DMS 273 treated with DMSO at 0.1 percent for 48 hours (cell line): Measurements from ENCODE around the gene ASAP2.
"Not testable (repeated sequence)": the region's sequence is repeated elsewhere in the genome, so short reads cannot be mapped to it uniquely, and the experiment has no call there.

ENCODE experiments used
- DNase-seq: peaks from one replicate; lab custom pipeline; 2025; lab: John Stamatoyannopoulos, UW

ASAP2 gene

DNA sequence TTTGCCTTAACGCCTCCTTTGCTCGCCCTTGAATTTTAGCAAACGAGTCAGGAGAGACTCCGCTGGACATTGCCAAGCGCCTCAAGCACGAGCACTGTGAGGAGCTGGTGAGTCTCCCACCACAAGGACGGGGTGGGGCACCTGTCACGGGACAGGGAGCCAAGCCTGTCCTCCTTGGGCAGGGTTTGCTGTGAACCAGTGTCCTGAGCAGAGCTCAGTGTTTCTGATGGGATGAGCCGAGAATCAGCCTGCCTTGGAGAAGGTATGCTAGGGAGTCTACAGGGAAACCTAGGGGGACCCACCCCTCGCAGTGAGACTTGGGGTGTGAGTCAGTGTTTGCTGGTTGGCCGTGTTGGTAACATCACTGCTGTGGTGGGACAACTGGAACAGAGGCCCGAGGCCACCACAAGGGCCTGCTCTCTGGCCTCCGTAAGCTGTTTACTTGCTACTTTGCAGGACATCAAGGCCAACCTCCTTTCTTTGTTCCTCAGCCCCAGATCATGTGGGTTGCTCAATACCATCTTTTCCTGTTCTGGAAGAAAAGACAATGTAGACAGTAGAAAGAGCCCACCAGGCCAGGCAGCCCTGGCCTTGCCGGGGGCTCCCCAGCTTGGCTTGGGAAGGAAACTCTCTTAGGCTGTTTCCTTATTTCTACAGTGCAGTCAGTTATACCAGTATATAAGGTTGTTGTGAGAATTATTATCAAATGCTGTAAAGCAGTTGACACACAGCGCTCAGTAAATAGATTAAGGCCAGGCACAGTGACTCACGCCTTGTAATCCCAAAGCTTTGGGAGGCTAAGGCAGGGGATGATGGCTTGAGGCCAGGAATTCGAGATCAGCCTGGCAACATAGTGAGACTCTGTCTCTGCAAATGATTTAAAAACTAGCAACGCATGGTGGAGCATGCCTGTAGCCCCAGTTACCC lies 174.4 kb downstream of the ASAP2 start:
- no peak for DNase-seq

DNA sequence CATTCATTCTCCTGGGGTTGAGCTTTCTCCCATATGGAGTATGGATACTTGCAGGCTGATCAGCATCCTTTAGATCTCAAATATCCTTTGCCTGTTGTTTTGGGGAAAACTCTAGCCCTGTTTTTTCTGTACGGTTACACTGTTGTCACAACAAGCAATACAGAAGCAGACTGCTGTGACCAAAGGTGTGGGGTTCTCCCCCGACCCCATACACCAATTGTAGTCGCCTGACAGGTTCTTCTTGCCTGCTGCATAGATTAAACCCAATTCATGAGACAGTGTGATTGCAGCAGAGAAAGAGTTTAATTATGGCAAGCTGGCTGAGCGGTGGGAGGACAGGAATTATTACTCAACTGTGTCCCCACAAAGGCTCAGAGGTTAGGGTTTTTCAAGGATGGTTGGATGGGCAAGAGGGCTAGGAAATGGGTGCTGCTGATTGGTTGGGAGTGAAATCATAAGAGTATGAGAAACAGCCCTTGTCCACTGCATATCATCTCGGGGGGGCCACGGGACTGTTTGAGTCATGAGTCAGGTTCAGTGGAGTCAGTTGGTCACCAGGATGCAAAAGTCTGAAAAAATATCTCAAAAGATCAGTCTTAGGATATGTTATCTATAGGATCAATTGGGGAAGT lies 176.1 kb downstream of the ASAP2 start:
- no peak for DNase-seq

DNA sequence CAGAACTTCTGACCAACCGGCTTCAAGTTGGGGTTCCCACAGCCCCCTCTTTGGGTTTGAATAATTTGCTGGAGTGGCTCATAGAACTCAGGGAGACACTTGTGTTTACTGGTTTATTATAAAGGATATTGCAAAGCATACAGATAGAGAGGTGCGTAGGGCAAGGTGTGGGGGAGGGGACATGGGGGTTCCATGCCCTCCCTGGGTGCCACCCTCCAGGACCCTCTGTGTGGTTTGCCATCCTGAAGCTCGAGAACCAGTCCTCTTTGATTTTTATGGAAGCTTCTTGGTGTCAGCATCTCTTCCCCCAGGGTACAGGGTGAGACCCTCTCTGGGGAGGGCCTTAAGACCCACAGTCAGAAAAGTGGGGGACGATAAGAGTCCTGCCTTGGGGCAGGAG lies 177.9 kb downstream of the ASAP2 start:
- DNase-seq = no peak

DNA sequence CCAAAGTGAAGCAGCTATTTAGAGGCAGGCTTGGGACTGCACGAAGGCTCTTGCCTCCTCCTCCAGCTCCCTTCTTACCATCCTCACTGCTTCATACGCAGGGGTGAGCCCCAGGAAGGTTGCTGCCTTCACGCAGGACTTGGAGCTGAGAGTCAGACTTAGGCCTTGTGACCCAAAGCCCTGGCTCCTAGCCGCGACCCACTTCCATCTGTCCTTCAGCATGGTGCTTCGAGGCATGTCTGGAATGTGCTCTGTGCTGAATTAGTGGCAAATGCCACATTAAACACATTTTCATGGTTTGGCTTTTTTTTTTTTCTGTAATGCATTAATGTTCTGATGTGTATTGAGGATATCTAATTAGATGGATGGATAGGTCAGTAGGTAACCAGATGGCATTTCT lies 179.2 kb downstream of the ASAP2 start:
- DNase-seq = no peak

DNA sequence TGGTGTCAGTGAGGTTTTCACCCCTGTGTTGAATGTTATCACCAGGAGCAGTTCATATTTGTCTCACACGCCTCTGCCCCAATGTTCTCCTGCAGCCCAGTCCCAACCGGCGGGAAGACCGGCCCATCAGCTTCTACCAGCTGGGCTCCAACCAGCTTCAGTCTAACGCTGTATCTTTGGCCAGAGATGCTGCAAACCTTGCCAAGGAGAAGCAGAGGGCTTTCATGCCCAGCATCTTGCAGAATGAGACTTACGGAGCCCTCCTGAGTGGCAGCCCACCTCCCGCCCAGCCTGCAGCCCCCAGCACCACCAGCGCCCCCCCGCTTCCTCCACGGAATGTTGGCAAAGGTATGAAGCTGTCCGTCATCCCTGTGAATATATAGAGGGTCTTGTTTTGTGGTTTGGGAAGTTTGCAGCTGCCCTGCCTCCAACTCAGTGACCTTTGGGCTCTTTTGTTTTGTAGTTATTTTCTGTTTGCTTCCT lies 181.6 kb downstream of the ASAP2 start:
- no peak for DNase-seq

DNA sequence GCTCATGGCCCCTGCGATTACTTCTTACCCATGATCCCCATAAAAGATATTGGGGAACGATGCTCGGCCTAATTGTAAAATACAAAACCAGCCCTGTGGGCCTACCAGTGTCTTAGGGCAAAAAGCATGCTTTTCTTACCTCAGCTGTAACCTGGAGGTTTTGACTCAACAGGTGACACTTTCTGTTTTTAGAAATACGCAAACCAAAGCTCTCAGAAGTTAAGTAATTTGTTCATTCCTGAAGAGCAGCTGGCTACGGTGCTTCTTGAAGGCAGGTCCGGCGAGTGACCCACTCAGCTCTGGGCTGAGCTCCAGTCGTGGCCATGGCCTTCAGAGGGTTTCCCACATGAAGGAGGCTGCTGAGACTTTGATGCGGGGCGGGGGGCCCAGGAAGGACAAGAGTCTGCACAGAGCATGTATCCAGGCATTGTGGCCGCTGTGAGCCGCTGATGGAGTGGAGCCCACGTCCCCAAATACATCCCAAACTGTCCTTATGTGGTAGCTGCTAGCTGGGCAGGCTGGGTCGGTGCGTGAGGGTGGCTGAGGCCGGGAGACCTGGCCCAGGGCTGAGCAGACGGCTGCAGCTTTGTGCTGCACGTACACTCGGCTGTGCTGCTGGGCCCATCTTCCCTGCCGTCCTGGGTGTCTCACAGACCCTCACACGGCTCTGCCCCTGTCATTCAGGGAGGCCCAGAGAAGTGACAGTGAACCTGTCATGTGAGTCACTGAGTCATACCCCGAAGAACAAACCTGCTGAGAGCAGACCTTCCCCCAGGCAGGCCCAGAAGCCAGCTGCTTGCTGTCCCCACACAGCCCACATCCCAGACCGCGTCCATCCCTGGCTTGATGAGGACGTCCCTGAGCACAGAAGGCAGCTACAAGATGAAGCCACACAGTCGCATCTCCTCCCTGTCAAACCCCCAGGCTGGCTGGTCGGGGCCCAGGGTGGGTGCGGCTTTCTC lies 182.6 kb downstream of the ASAP2 start:
- no peak for DNase-seq

DNA sequence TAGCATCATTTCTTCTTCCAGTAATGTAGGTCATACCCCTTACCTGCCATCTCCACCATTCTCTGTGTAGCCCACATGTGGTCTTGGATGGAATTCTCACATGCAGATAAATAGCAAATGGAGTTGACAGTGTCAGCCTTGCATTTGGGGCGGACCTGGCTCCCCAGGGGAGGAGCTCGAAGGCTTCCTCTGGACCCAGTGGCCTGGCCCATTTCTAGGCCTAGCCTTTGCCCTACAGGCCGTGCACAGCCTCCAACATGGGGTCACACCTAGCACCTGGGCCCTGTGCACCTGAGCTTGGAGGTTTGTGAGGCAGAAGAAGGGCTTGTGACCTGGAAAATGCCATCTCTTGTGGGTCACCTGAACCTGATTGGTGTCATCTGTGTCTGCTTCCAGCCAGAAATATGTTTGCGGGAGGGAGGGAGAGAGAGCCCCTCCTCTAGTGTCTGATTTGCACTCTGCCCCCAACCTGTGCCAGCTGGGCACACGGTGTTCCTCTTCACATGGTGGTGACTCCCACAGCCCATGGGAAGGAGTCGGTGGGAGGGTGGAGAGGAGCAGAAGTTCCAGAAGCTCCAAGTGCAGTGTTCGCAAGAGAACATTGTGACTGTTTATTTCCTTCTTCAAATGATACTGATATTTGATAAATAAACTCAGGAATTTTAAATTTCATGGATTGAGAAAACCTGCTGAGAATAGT lies 183.7 kb downstream of the ASAP2 start:
- no peak for DNase-seq

DNA sequence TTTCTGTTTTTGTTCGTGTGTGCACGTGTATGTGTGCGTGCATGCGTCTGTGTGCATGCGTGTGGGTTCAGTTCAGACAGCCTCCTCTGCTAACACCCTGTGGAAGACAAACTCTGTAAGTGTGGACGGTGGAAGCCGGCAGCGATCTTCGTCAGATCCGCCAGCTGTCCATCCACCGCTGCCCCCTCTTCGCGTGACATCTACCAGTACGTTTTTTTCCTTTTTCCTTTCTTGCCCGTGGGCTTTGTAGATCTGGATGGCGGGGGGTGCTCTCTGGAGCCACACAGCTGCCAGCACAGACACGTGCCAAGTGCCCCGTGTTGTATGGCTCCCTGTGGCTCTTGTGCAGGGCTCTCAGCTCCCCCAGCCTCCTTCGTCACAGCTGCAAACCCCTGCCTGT lies 184.4 kb downstream of the ASAP2 start:
- no peak for DNase-seq

DNA sequence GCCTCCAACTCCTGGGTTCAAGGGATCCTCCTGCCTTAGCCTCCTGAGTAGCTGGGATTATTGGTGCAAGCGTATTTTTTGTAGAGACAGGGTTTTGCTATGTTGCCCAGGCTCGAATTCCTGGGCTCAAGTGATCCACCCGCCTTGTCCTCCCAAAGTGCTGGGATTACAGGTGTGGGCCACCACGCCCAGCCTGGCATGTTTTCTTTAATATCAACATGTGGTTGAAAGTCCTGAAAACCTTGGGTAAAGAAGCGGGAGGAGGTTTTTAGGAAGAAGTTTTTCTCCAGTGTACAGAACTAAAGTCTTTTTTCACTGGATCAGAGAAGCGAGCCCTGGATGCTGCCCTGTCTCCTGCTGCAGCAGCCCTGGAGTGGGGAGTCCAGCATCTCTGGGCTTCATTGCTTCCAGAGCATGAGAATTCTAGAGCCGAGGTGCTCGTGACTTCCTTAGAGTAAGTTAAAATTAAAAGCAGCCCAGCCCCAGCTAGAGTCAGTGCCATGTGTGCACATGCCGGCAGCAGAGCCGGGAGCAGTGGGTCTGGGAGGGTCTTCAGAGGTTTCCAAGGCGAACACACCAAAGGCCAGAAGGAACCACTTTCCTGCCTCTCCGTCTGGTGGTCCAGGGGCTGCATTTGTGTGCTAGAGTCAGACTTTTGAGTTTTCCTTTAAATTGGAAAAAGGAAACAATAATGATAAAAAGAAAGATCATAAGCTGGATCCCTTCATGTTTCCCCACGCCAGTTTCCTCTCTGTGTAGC lies 185.5 kb downstream of the ASAP2 start:
- no peak for DNase-seq

DNA sequence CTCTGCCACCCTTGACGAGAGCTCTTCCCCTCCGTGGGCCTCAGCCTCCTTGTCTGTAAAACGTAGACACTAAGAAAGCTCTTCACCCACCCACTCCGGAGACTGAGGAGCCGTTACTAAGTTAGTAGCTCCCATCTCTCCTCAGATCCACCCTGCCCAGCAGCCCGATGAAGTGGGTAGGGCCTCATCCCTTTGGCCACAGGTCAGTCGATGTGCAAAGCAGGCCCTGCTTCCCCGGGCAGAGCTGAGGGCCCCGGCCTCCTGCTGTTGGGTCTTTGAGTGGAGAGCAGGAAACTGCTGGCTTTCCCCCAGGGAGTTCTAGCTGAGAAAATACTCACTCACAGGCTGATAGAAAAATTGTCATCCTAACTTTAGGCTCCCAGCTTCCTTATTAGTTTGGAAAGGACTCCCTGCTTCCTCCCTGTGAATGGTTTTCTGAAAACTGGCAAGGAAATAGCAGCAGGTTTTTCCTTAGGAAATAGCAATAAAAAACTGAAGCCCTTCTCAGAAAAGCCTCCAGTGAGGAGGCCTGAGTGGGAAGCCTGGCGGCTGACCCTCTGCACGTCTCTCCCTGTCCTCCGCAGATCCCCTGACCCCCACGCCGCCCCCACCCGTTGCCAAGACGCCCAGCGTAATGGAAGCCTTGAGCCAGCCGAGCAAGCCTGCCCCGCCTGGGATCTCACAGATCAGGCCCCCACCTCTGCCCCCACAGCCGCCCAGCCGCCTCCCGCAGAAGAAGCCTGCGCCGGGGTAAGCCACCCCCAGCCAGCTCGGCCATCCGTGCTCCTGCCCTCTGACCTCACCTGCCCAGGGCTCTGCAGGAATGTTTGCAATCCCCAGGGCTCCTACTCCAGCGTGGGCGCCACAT lies 186.5 kb downstream of the ASAP2 start:
- no peak for DNase-seq

DNA sequence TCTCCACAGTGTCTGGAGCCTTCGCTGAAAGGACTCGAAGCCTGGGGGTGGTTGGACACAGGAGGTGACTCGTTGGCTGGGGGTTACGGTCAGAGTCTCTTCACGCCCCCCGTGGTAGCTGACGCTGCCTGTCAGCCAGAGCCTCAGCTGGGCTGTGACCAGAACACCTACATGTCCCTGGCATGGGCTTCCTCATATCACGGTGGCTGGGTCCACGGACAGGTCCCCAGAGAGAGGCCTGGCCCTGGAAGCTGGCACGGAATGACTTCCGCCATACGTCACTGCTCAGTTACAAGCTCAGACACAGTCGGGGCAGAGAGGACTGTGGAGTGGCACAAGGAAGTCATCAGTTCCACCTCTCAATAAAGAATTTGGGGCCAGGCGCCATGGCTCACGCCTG lies 188.2 kb downstream of the ASAP2 start:
- no peak for DNase-seq

DNA sequence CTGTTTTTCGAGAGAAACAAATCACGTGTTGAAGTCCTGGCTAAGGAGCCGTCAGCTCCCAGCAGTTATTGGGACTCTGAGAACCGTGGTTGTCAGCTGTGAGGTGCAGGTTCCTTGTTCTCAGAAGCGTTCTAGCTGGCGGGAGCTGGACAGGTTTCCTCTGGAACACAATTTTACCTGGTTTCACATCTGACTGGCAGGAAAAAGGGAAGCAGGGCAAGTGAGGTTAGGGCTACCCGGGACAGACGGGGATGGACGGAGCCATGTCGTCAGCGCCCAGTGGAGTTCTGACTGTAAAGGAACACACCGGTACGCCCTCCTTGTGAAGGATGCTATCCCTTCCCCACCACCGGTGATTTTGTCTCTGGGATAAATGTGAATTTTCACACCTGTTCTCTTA lies 190.6 kb downstream of the ASAP2 start:
- no peak for DNase-seq

DNA sequence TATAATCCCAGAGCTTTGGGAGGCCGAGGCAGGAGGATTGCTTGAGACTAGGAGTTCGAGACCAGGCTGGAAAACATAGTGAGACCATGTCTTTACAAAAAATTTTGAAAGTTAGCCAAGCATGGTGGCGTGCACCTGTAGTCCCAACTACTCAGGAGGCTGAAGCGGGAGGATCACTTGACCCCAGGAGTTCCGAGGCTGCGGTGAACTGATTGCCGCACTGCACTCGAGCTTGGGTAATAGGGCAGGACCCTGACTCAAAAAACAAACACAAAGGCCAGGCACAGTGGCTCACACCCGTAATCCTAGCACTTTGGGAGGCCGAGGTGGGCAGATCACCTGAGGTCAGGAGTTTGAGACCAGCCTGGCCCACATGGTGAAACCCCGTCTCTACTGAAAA lies 191.6 kb downstream of the ASAP2 start:
- not testable (repeated sequence) for DNase-seq

DNA sequence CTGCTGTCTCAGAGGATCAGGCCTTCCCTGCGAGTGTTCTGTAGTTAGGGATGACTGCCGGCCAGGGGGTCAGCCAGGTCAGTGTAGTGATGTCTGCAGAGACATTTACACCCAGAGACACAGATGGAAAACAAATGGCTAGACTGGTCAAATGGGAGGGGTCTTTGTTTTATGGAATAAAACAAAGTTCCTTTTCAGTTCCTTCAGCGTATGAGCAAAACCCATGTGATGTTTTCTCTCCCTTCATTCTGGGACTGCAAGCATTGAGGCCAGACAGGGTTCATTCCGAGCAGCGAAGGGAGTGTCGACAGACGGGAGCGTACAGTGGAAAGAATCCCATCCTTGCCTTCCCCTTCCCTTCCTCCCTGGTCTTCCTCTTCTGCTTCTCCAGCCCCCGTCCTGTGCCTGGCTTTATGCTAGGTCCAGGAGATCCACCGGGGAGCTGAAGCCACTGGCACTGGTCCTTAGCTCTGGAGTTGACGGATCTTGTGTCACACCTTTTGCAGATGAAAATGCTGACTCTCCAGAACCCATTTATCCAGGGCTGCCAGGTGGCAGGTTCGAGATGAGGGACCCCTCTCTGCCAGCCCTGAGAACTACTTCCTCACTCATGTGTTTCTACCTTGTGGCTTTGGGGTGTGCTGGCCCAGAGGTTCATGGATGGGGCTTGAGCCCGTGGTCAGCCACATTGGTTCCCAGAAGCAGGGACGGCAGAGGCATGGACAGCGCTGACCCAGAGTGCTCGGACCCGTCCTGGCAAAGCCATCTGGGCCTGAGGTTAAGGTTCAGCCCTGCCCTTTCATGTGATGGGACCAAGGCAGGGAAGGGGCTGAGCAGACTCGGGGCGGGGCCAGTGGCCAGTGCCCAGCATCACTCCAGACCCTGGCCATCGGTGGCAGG lies 192.5 kb downstream of the ASAP2 start:
- no peak for DNase-seq

DNA sequence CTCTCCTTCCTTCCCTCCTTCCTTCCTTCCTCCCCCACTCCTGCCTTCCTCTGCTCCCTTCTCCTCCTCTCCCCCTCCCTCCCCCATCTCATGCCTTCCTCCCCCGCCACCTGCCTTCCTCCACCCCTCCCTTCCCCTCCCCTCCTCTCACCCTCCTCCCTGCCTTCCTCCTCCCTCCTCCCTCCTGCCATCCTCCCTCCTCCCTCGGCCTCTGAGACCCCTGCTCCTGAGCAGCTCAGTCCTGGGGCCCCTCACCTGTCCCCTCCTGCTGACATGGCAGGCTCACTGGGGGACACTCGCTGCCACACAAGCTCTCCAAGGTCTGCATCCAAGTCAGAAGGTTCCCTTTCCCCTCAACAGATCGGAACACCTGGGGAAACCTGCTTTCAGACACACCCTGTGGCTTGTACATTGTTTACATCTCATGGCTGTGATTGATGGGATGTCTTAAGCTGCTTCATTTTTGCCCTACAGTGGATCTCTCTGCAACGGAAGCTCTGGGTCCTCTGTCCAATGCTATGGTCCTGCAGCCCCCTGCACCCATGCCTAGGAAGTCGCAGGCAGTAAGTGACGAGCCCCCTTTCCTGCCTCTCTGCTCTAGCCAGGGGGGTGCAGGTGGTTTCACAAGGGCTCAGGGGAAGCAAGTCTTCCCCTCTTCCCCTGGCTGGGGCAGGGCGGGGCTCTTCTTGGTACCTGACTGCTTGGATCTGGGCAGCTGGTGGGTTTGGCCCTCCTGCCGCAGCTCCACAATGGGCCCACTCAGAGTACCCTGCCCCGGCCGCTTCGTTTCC lies 193.9 kb downstream of the ASAP2 start:
- no peak for DNase-seq

DNA sequence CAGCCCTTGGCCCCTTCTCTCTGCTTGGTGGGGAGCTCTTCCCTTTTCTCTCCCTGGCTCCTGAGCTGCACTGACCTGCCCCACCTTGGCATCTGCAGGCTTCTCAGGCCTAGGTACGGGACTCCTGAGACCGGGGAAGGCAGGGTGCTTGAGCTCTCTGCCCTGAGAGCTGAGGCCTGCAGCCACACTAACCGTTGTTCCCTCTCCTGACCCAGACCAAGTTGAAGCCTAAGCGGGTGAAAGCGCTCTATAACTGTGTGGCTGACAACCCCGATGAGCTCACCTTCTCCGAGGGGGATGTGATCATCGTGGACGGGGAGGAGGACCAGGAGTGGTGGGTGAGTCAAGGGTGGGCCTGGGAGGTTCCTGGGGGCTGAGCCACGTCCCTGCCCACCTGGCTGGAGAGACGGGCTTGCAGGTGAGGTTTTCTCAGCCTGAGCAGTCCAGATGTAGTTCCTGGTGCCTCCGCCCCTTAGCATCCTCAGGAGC lies 194.5 kb downstream of the ASAP2 start:
- no peak for DNase-seq

DNA sequence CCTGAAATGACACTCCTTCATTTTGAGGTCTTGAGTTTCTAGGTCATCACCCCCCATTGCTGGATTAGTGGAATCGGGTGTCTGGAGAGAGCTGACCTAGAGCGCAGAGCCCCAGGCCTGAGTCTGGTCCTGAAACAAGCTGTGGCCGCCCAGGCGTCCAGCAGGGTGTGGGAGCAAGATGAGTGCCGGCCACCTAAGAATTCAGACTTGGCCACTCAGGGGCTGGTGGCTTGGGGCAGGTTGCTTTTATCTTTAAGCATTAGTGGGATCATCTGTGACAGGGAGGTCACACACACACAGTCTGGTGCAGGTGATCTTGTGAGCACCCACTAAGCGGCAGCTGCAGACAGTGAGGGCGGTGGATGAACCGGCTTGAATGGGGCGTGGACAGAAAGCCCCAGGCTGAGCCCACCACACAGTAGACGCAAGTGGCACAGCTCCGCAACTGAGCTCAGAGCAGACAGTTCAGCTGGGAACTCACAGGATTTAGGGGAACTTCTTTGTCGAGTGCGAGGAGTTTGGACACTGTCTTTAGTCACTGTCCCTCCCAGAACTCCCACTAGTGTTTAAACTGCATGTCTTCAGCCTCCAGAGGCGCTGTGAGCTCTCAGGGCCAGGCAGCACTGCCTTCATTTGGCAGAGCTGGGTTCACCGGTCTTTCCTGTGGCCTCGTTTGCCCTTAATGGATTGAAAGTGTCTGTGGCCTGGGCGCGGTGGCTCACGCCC lies 195.2 kb downstream of the ASAP2 start:
- no peak for DNase-seq
